ENCODE measurements around the gene ATG14. TPM values are rescaled to one million over a fixed set of nuclear protein-coding genes. Genes with fewer than 3 reads are reported as not detected.

Gene ATG14
- total and polyA plus RNA-seq, 2 donors from 2014 or later = 5.2 to 13.3 TPM

DNA sequence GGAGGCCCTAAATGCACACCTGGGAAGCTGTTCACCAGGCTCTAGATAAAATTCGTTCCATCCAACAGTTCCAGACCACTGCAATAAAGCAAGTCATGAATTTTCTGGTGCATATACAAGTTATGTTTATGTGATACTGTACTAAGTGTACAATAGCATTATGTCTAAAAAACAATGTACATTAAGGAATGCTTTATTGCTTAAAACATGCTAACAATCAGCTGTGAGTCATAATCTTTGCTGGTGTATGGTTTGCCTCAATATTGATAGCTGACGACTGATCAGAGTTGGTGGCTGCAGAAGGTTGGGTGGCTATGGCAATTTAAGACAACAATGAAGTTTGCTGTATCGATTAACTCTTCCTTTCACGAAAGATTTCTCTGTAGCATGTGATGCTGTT lies 52.3 kb downstream of the ATG14 start:
- TF ChIP-seq CTCF (IDR thresholded peaks at IDR 0.05; ENCODE audit: borderline replicate concordance, extremely low read depth, insufficient read depth) = no peak
- intact Hi-C loops (cut with DNase I) = loop anchor here (10.0 kb wide), 1 partner anchor 85 kb away; the partner anchor contains the start of gene FBXO34

GRCh38 chr14:55356913-55357312 lies 54.7 kb downstream of the ATG14 start:
- no peak for DNase-seq
- H3K4me3 ChIP-seq (ENCODE audit: low read length in 3 of 3) = no peak overlapping the region
- no peak for TF ChIP-seq CTCF (IDR thresholded peaks at IDR 0.05; ENCODE audit: borderline replicate concordance, extremely low read depth, insufficient read depth)
- H3K27ac ChIP-seq (ENCODE audit: low read depth in 2 of 2, low read length in 2 of 2) = no peak overlapping the region
- intact Hi-C loops (cut with DNase I) = loop anchor here (10.0 kb wide), 1 partner anchor 82 kb away; the partner anchor contains the start of gene FBXO34
- no peak overlapping the region for H3K9ac ChIP-seq (ENCODE audit: low read length in 3 of 3)
- H3K27me3 ChIP-seq (ENCODE audit: control insufficient read depth, insufficient read depth, low read length) = no peaks in the 10 kb centered on the region
- H3K4me1 ChIP-seq (ENCODE audit: control insufficient read depth in 2 of 3, insufficient read depth in 2 of 3, low read depth in 1 of 3, low read length in 3 of 3) = peaks cover 0 to 5% (median 3%) of the 10 kb centered on the region in 3 donors
- peaks cover 0 to 13% (median 6%) of the 10 kb centered on the region in 3 donors for H3K36me3 ChIP-seq (ENCODE audit: control insufficient read depth in 2 of 3, insufficient read depth in 3 of 3, low read length in 3 of 3)
- H3K9me3 ChIP-seq (ENCODE audit: control insufficient read depth in 2 of 3, insufficient read depth in 1 of 3, low read length in 3 of 3) = no peaks in the 10 kb centered on the region
- no peak for FAIRE-seq

More for the DNA sequence above, 52.3 kb downstream of the ATG14 start:
- no peaks in the 10 kb centered on the region for H3K9me3 ChIP-seq (ENCODE audit: control insufficient read depth in 2 of 3, insufficient read depth in 1 of 3, low read length in 3 of 3)
- H3K4me1 ChIP-seq (ENCODE audit: control insufficient read depth in 2 of 3, insufficient read depth in 2 of 3, low read depth in 1 of 3, low read length in 3 of 3) = peaks cover 0 to 3% (median 2%) of the 10 kb centered on the region in 3 donors
- FAIRE-seq (no peak), DNase-seq (no peak)
- no peak overlapping the region for H3K4me3 ChIP-seq (ENCODE audit: low read length in 3 of 3)
- H3K27me3 ChIP-seq (ENCODE audit: control insufficient read depth, insufficient read depth, low read length) = no peaks in the 10 kb centered on the region
- H3K36me3 ChIP-seq (ENCODE audit: control insufficient read depth in 2 of 3, insufficient read depth in 3 of 3, low read length in 3 of 3) = peaks cover 0 to 6% (median 3%) of the 10 kb centered on the region in 3 donors
- H3K9ac ChIP-seq (ENCODE audit: low read length in 3 of 3) = no peak overlapping the region
- H3K27ac ChIP-seq (ENCODE audit: low read depth in 2 of 2, low read length in 2 of 2) = no peak overlapping the region

DNA sequence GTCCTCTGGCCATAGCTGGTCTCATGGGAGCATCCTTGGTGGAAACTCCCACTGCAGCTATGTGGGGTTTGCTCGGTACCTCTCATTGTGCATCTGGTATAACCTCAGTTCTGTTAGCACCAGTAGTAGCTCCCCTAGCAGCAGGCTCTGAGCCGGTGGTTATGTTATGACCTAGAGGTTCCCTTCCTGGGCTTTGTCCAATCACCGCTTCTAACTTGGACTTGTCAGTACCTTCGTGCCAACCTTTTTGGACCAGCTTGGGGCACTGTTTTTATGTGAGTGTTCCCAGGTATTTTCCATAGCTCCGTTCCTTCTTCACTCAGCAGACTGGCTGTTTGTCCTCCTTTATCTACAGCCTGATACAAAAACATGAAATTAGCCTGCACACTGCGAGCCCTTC lies 55.7 kb downstream of the ATG14 start:
- DNase-seq (no peak), FAIRE-seq (no peak)
- Histone ChIP-seq H3K9ac (ENCODE audit: low read length in 3 of 3) (no peak overlapping the region), H3K4me1 (ENCODE audit: control insufficient read depth in 2 of 3, insufficient read depth in 2 of 3, low read depth in 1 of 3, low read length in 3 of 3) (peaks cover 0 to 6% (median 3%) of the 10 kb centered on the region in 3 donors), H3K4me3 (ENCODE audit: low read length in 3 of 3) (no peak overlapping the region), H3K27me3 (ENCODE audit: control insufficient read depth, insufficient read depth, low read length) (no peaks in the 10 kb centered on the region), H3K27ac (ENCODE audit: low read depth in 2 of 2, low read length in 2 of 2) (no peak overlapping the region), H3K9me3 (ENCODE audit: control insufficient read depth in 2 of 3, insufficient read depth in 1 of 3, low read length in 3 of 3) (no peaks in the 10 kb centered on the region), H3K36me3 (ENCODE audit: control insufficient read depth in 2 of 3, insufficient read depth in 3 of 3, low read length in 3 of 3) (peaks cover 2 to 18% (median 16%) of the 10 kb centered on the region in 3 donors)
- intact Hi-C loops (cut with DNase I) = loop anchor here (10.0 kb wide), 1 partner anchor 81 kb away; the partner anchor contains the start of gene FBXO34
- TF ChIP-seq CTCF (IDR thresholded peaks at IDR 0.05; ENCODE audit: borderline replicate concordance, extremely low read depth, insufficient read depth) = no peak

All from kidney (tissue), 14 donors.